IMR-90 (cell line): Measurements from ENCODE around the gene CHCHD1. TPM values are rescaled to one million over a fixed set of nuclear protein-coding genes. Genes with fewer than 3 reads are reported as not detected.
"Not testable (repeated sequence)": the region's sequence is repeated elsewhere in the genome, so short reads cannot be mapped to it uniquely, and the experiment has no call there.

ENCODE experiments used
- ATAC-seq: fragments of 200-7000 bp; cut with Tn5 transposase; 2 replicates; pipeline ENCODE4 v1.9.1; 2020; ENCODE audit warnings: low read depth, mild to moderate bottlenecking, moderate library complexity
- BruUV-seq: library from RNA; stranded (reverse); fragments of 400-500 nt; replicated peaks from 2 replicates; lab custom pipeline; 2021; lab: Mats Ljungman, UMichigan
- CTCF ChIA-PET: fragments of 300-600 bp; formaldehyde crosslinking; extraction: SDS; loops from one replicate; lab custom pipeline; 2021; ENCODE audit warnings: antibody characterized with exemption; lab: Yijun Ruan, JAX
- POLR2A ChIA-PET: fragments of 300-600 bp; sonication (Branson Sonifier 250); formaldehyde crosslinking; loops from one replicate; lab custom pipeline; 2022; ENCODE audit warnings: antibody characterized with exemption; ENCODE audit not compliant: unreplicated experiment; lab: Charles Lee
- DNase-seq: peaks from one replicate; pipeline ENCODE4 v3.0.0; 2013
- H2AFZ ChIP-seq: replicated peaks from 2 replicates; pipeline ENCODE3; 2013; ENCODE audit warnings: low read length, mild to moderate bottlenecking; ENCODE audit not compliant: poor library complexity
- H2AK5ac ChIP-seq: 2 replicates; pipeline ENCODE4 v1.6.1; 2013; ENCODE audit warnings: low read depth, low read length, inconsistent platforms
- H2AK9ac ChIP-seq: replicated peaks from 2 replicates; pipeline ENCODE3; 2013; ENCODE audit warnings: mild to moderate bottlenecking, low read depth, low read length, moderate library complexity; ENCODE audit not compliant: poor library complexity
- H2BK120ac ChIP-seq: 2 replicates; pipeline ENCODE4 v1.6.1; 2013; ENCODE audit warnings: low read depth, low read length, inconsistent platforms
- H2BK15ac ChIP-seq: 3 replicates; pipeline ENCODE4 v1.6.1; 2013; ENCODE audit warnings: low read depth, low read length, inconsistent platforms
- H2BK20ac ChIP-seq: 2 replicates; pipeline ENCODE4 v1.6.1; 2013; ENCODE audit warnings: low read depth, mild to moderate bottlenecking, inconsistent platforms, low read length, moderate library complexity
- H2BK5ac ChIP-seq: 2 replicates; pipeline ENCODE4 v1.6.1; 2013; ENCODE audit warnings: mild to moderate bottlenecking, low read depth, low read length, inconsistent platforms; ENCODE audit not compliant: poor library complexity, severe bottlenecking
- H3K14ac ChIP-seq: replicated peaks from 2 replicates; pipeline ENCODE4 v1.6.1; 2013; ENCODE audit warnings: low read depth, low read length, inconsistent platforms
- H3K18ac ChIP-seq: 2 replicates; pipeline ENCODE4 v1.6.1; 2013; ENCODE audit warnings: low read depth, low read length, control low read depth
- H3K23ac ChIP-seq: 2 replicates; pipeline ENCODE4 v1.6.1; 2013; ENCODE audit warnings: low read depth, low read length, inconsistent platforms
- H3K27ac ChIP-seq: 2 replicates; pipeline ENCODE4 v1.5.1; 2013; ENCODE audit warnings: mild to moderate bottlenecking, control low read depth, low read length; ENCODE audit not compliant: insufficient read depth
- H3K27me3 ChIP-seq: 2 replicates; pipeline ENCODE4 v1.6.1; 2013; ENCODE audit warnings: low read length; ENCODE audit not compliant: control insufficient read depth, insufficient read depth
- H3K36me3 ChIP-seq: 2 replicates; pipeline ENCODE4 v1.6.1; 2013; ENCODE audit warnings: low read length, mixed read lengths; ENCODE audit not compliant: control insufficient read depth, insufficient read depth
- H3K4ac ChIP-seq: 2 replicates; pipeline ENCODE4 v1.6.1; 2013; ENCODE audit warnings: low read depth, low read length, inconsistent platforms
- H3K4me1 ChIP-seq: 2 replicates; pipeline ENCODE4 v1.6.1; 2013; ENCODE audit warnings: low read length, mixed read lengths; ENCODE audit not compliant: control insufficient read depth, insufficient read depth
- H3K4me2 ChIP-seq: 2 replicates; pipeline ENCODE4 v1.6.1; 2013; ENCODE audit warnings: low read depth, mild to moderate bottlenecking, control low read depth, low read length, moderate library complexity
- H3K4me3 ChIP-seq: 2 replicates; pipeline ENCODE4 v1.5.1; 2013; ENCODE audit warnings: low read depth, mild to moderate bottlenecking, control low read depth, low read length, moderate library complexity; ENCODE audit not compliant: insufficient read depth
- H3K56ac ChIP-seq: 2 replicates; pipeline ENCODE4 v1.6.1; 2013; ENCODE audit warnings: low read length, inconsistent platforms; ENCODE audit not compliant: insufficient read depth; ENCODE audit errors: extremely low read depth
- H3K79me1 ChIP-seq, 2 experiments: 2 replicates each; pipeline ENCODE4 v1.6.1; 2013; ENCODE audit warnings: low read length in 2 of 2, inconsistent platforms in 1 of 2, low read depth in 1 of 2
- H3K9ac ChIP-seq: 2 replicates; pipeline ENCODE4 v1.6.1; 2013; ENCODE audit warnings: low read depth, low read length, control low read depth
- H3K9me1 ChIP-seq: 2 replicates; pipeline ENCODE4 v1.6.1; 2013; ENCODE audit warnings: low read length, inconsistent platforms; ENCODE audit not compliant: insufficient read depth
- H3K9me3 ChIP-seq: 2 replicates; pipeline ENCODE4 v1.6.1; 2013; ENCODE audit warnings: low read length; ENCODE audit not compliant: control insufficient read depth, insufficient read depth
- H4K20me1 ChIP-seq: 2 replicates; pipeline ENCODE4 v1.6.1; 2013; ENCODE audit warnings: low read length, inconsistent platforms; ENCODE audit not compliant: insufficient read depth
- H4K5ac ChIP-seq: 2 replicates; pipeline ENCODE4 v1.6.1; 2013; ENCODE audit warnings: mild to moderate bottlenecking, low read depth, low read length, control low read depth
- H4K8ac ChIP-seq, 2 experiments: 2 replicates each; pipeline ENCODE4 v1.6.1; 2013; ENCODE audit warnings: low read depth in 2 of 2, low read length in 2 of 2, control low read depth in 1 of 2, inconsistent platforms in 1 of 2
- H4K91ac ChIP-seq: 2 replicates; pipeline ENCODE4 v1.6.1; 2013; ENCODE audit warnings: low read depth, low read length, inconsistent platforms; ENCODE audit not compliant: insufficient read depth
- WGBS, 2 experiments: methylation state at CpG; one replicate each; pipeline versions ENCODE4 v1.1.5 to v1.1.7; 2013; ENCODE audit warnings: missing lambda C conversion rate in 2 of 2; ENCODE audit not compliant: insufficient read length in 1 of 2; ENCODE audit errors: extremely low coverage in 2 of 2; 5-methylcytosine and 5-hydroxymethylcytosine counted together
- dilution Hi-C: fragments of 300-500 bp; cut with HindIII; formaldehyde crosslinking; loops from one replicate; pipeline ENCODE4 v1.14.3; 2018; ENCODE audit warnings: low sequenced_read_pairs; ENCODE audit not compliant: unreplicated experiment
- in situ Hi-C: fragments of 300-500 bp; cut with MboI; formaldehyde crosslinking; loops from 3 replicates; pipeline ENCODE4 v1.14.3; 2019; ENCODE audit warnings: low sequenced_read_pairs, inconsistent platforms, mixed read lengths
- intact Hi-C: fragments of 100-400 bp; cut with micrococcal nuclease; formaldehyde crosslinking; loops from 2 replicates; pipeline ENCODE4 v1.10.0; 2022
- microRNA-seq, 2 experiments: library from miRNA; stranded (forward) in 1 of 2; unstranded in 1 of 2; fragments of 10-50 nt in 1 of 2; fragments of <30 nt in 1 of 2; gene quantifications in 1 of 2; microRNA quantifications in 1 of 2; one replicate each; pipeline versions ENCODE3 to v1.1.0; 2013 to 2020; ENCODE audit not compliant: insufficient read depth in 1 of 2, insufficient read length in 1 of 2, unreplicated experiment in 1 of 2
- polyA plus RNA-seq, 3 experiments: library from polyadenylated mRNA; depleted of rRNA; stranded (reverse); fragments of >200 nt; gene quantifications; 2 replicates each; pipeline ENCODE4 v1.2.3, GENCODE V29; 2012; ENCODE audit warnings: low replicate concordance in 1 of 3
- small RNA-seq, 5 experiments: library from RNA; depleted of rRNA; stranded (forward); fragments of <200 nt; gene quantifications; one replicate each; pipeline ENCODE3, GENCODE V24; 2012
- total RNA-seq: library from RNA; depleted of rRNA; stranded (reverse); fragments of >200 nt; gene quantifications from 2 replicates; pipeline ENCODE4 v1.2.3, GENCODE V29; 2012; rRNA removed

The CHCHD1 gene
- total and polyA plus RNA-seq, 2 of the 4 experiments (the other 2 are of a cell fraction): 11.5 to 21.0 TPM

DNA sequence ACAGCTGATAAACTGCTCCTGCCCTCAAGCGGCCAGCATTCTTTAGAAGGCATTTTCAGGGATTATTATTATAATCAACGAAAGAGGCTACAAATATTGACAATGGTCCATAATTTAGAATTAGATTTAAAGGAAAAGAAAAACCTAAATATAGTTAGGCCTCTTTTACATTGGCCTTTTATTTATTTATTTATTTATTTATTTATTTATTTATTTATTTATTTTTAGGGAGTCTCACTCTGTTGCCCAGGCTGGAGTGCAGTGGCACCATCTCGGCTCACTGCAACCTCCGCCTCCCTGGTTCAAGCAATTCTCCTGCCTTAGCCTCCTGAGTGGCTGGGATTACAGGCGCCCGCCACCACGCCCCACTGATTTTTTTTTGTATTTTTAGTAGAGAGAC, 47.2 kb downstream of the CHCHD1 start:
- H3K4me1 ChIP-seq, H2AK9ac ChIP-seq, H3K27me3 ChIP-seq, H3K9ac ChIP-seq, dilution Hi-C loops, H3K56ac ChIP-seq, BruUV-seq, H4K91ac ChIP-seq, in situ Hi-C loops, H3K79me1 ChIP-seq, DNase-seq, H4K5ac ChIP-seq, H3K14ac ChIP-seq, H4K8ac ChIP-seq, H3K4ac ChIP-seq, H2BK120ac ChIP-seq, H2BK5ac ChIP-seq, H2BK20ac ChIP-seq, H2AFZ ChIP-seq, H2BK15ac ChIP-seq, H3K9me3 ChIP-seq, H3K4me3 ChIP-seq, H2AK5ac ChIP-seq, POLR2A ChIA-PET, ATAC-seq, H3K23ac ChIP-seq, H3K18ac ChIP-seq, CTCF ChIA-PET, intact Hi-C loops, H4K20me1 ChIP-seq, H3K4me2 ChIP-seq, H3K27ac ChIP-seq: not testable (repeated sequence)
- Histone ChIP-seq H3K9me1 (peaks cover 12% of the 10 kb centered on the region; the same call in 1 of the 2 replicates), H3K36me3 (peaks cover 17% of the 10 kb centered on the region)
- WGBS, 2 experiments: no CpG with 5 or more reads among the region's 7 CpGs

Small RNA genes lying within 50 kb of the gene (microRNA-seq; reads per million reads assigned to microRNA genes)
- gene AC022400.4 (ENCODE audit: insufficient read depth, insufficient read length) (not detected), gene AC022400.9 (ENCODE audit: insufficient read depth, insufficient read length) (not detected), gene ZSWIM8-AS1 (ENCODE audit: insufficient read depth, insufficient read length) (not detected)

Small RNA genes lying within 50 kb of the gene (small RNA-seq; reads per million reads assigned to genes)
- gene AC022400.4 (0 reads per million in 5 experiments), gene AC022400.9 (0 reads per million in 5 experiments), gene ZSWIM8-AS1 (0 reads per million in 5 experiments)

Other genes with a start within 250 kb of the CHCHD1 start
- 7.9 and 8.9 TPM in 2 replicates for gene USP54, start 190.7 kb upstream of the CHCHD1 start, total RNA-seq
- 4.0 and 4.5 TPM in 2 replicates for gene USP54, start 190.7 kb upstream of the CHCHD1 start, polyA plus RNA-seq (2012; rRNA removed)
- gene MYOZ1, start 140.6 kb upstream of the CHCHD1 start, total RNA-seq: under 0.01 and 0.18 TPM in 2 replicates
- 0.27 and 0.29 TPM in 2 replicates for gene MYOZ1, start 140.6 kb upstream of the CHCHD1 start, polyA plus RNA-seq (2012; rRNA removed)
- under 0.01 and 0.18 TPM in 2 replicates for gene SYNPO2L, start 126.0 kb upstream of the CHCHD1 start, total RNA-seq
- 0.62 and 0.75 TPM in 2 replicates for gene SYNPO2L, start 126.0 kb upstream of the CHCHD1 start, polyA plus RNA-seq (2012; rRNA removed)
- gene AGAP5, start 83.9 kb upstream of the CHCHD1 start, total RNA-seq: 1.4 and 1.8 TPM in 2 replicates
- gene AGAP5, start 83.9 kb upstream of the CHCHD1 start, polyA plus RNA-seq (2012; rRNA removed): 4.1 TPM in 2 replicates
- gene SEC24C, start 37.7 kb upstream of the CHCHD1 start, total RNA-seq: 66.4 and 74.2 TPM in 2 replicates
- 84.2 and 88.9 TPM in 2 replicates for gene SEC24C, start 37.7 kb upstream of the CHCHD1 start, polyA plus RNA-seq (2012; rRNA removed)
- 16.8 and 16.9 TPM in 2 replicates for gene ZSWIM8, start 3.6 kb downstream of the CHCHD1 start, total RNA-seq
- 103 and 119 TPM in 2 replicates for gene ZSWIM8, start 3.6 kb downstream of the CHCHD1 start, polyA plus RNA-seq (2012; rRNA removed)
- gene NDST2, start 29.6 kb downstream of the CHCHD1 start, total RNA-seq: 5.6 TPM in 2 replicates
- gene NDST2, start 29.6 kb downstream of the CHCHD1 start, polyA plus RNA-seq (2012; rRNA removed): 14.6 and 16.5 TPM in 2 replicates
- gene CAMK2G, start 92.5 kb downstream of the CHCHD1 start, total RNA-seq: 18.9 and 20.4 TPM in 2 replicates
- gene CAMK2G, start 92.5 kb downstream of the CHCHD1 start, polyA plus RNA-seq (2012; rRNA removed): 24.0 and 25.4 TPM in 2 replicates
- 115 and 123 TPM in 2 replicates for gene PLAU, start 129.1 kb downstream of the CHCHD1 start, total RNA-seq
- gene PLAU, start 129.1 kb downstream of the CHCHD1 start, polyA plus RNA-seq (2012; rRNA removed): 230 and 283 TPM in 2 replicates
- gene VCL, start 216.1 kb downstream of the CHCHD1 start, total RNA-seq: 283 and 316 TPM in 2 replicates
- 193 and 227 TPM in 2 replicates for gene VCL, start 216.1 kb downstream of the CHCHD1 start, polyA plus RNA-seq (2012; rRNA removed)